SKM-1 treated with dmso at 0.1 percent for 144 hours (cell line): ENCODE data around the gene COG4.

ENCODE experiments used
- DNase-seq: peaks from one replicate; lab custom pipeline; 2025; ENCODE audit not compliant: unreplicated experiment; lab: John Stamatoyannopoulos, UW

Gene COG4

GRCh38 chr16:70480127-70481105 lies 42.9 kb downstream of the COG4 start:
- DNase-seq: no peak

- no peak for DNase-seq
Observed at GRCh38 chr16:70478912-70479341, 44.4 kb downstream of the COG4 start.

- no peak for DNase-seq
Observed at GRCh38 chr16:70478169-70478568, 45.2 kb downstream of the COG4 start.

- DNase-seq: no peak
Observed at GRCh38 chr16:70476272-70477020, 46.9 kb downstream of the COG4 start.

- no peak for DNase-seq
Observed at GRCh38 chr16:70475054-70475871, 48.1 kb downstream of the COG4 start.

- no peak for DNase-seq
Observed at GRCh38 chr16:70474320-70475053, 48.9 kb downstream of the COG4 start.

- no peak for DNase-seq
Observed at GRCh38 chr16:70473446-70474319, 49.7 kb downstream of the COG4 start.

GRCh38 chr16:70472786-70473433 lies 50.4 kb downstream of the COG4 start:
- DNase-seq: no peak

GRCh38 chr16:70470927-70471341 lies 52.4 kb downstream of the COG4 start:
- DNase-seq: no peak

GRCh38 chr16:70470141-70470926 lies 53.0 kb downstream of the COG4 start:
- DNase-seq: no peak

- DNase-seq: no peak
Observed at GRCh38 chr16:70468776-70469525, 54.4 kb downstream of the COG4 start.

- no peak for DNase-seq
Observed at GRCh38 chr16:70467608-70468007, 55.7 kb downstream of the COG4 start.

GRCh38 chr16:70467113-70467512 lies 56.2 kb downstream of the COG4 start:
- no peak for DNase-seq

- DNase-seq: no peak
Observed at GRCh38 chr16:70466805-70467076, 56.6 kb downstream of the COG4 start.

GRCh38 chr16:70465999-70466804 lies 57.2 kb downstream of the COG4 start:
- no peak for DNase-seq

GRCh38 chr16:70463235-70463634 lies 60.1 kb downstream of the COG4 start:
- no peak for DNase-seq

- no peak for DNase-seq
Observed at GRCh38 chr16:70460737-70461261, 62.6 kb downstream of the COG4 start.
